ENCODE measurements around the gene TPCN1.

DNA sequence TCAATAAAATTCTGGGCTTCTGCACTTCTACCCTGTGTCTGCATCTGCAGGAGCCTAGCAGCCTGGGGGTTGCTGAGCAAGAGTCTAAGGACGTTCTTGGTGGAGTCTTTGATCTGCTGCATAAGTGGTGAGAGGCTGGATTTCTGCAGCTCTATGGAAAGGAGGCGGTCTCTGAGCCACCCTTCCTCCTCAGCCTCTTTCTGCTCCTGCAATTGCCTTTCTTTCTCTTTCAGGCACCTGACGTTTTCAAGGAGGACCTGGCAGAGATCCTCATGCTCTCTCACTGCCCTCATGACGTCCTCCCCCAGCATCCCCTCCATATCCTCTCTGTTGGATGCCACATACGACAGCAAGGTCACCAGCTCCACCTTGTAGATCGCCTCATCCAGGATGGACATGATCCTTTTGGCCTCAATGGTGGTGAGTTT lies 13.6 kb upstream of the TPCN1 start:
- no peak for TF ChIP-seq ETV6 (CRISPR knock-in tag; IDR thresholded peaks at IDR 0.05)
- no peak for TF ChIP-seq ZNF671 (CRISPR knock-in tag; IDR thresholded peaks at IDR 0.05)
- TF ChIP-seq, protein P1, sequence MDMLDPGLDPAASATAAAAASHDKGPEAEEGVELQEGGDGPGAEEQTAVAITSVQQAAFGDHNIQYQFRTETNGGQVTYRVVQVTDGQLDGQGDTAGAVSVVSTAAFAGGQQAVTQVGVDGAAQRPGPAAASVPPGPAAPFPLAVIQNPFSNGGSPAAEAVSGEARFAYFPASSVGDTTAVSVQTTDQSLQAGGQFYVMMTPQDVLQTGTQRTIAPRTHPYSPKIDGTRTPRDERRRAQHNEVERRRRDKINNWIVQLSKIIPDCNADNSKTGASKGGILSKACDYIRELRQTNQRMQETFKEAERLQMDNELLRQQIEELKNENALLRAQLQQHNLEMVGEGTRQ (CRISPR knock-in tag; IDR thresholded peaks at IDR 0.05), result no peak
- TF ChIP-seq, protein P2, sequence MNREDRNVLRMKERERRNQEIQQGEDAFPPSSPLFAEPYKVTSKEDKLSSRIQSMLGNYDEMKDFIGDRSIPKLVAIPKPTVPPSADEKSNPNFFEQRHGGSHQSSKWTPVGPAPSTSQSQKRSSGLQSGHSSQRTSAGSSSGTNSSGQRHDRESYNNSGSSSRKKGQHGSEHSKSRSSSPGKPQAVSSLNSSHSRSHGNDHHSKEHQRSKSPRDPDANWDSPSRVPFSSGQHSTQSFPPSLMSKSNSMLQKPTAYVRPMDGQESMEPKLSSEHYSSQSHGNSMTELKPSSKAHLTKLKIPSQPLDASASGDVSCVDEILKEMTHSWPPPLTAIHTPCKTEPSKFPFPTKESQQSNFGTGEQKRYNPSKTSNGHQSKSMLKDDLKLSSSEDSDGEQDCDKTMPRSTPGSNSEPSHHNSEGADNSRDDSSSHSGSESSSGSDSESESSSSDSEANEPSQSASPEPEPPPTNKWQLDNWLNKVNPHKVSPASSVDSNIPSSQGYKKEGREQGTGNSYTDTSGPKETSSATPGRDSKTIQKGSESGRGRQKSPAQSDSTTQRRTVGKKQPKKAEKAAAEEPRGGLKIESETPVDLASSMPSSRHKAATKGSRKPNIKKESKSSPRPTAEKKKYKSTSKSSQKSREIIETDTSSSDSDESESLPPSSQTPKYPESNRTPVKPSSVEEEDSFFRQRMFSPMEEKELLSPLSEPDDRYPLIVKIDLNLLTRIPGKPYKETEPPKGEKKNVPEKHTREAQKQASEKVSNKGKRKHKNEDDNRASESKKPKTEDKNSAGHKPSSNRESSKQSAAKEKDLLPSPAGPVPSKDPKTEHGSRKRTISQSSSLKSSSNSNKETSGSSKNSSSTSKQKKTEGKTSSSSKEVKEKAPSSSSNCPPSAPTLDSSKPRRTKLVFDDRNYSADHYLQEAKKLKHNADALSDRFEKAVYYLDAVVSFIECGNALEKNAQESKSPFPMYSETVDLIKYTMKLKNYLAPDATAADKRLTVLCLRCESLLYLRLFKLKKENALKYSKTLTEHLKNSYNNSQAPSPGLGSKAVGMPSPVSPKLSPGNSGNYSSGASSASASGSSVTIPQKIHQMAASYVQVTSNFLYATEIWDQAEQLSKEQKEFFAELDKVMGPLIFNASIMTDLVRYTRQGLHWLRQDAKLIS (CRISPR knock-in tag; IDR thresholded peaks at IDR 0.05; ENCODE audit: borderline replicate concordance), result no peak
